Ramos (cell line): ENCODE results near the gene NUDT1.
"Not testable (repeated sequence)": the region's sequence is repeated elsewhere in the genome, so short reads cannot be mapped to it uniquely, and the experiment has no call there.

Source experiments
- in situ Hi-C: fragments of 300-500 bp; cut with MboI; formaldehyde crosslinking; loops from one replicate; pipeline ENCODE4 v1.14.3; 2022; ENCODE audit warnings: low sequenced_read_pairs; ENCODE audit not compliant: unreplicated experiment

Gene NUDT1

GRCh38 chr7:2259480-2259879 is 17.5 kb downstream of the NUDT1 start:
- in situ Hi-C loops, result no loop called here

GRCh38 chr7:2260820-2261219 is 18.8 kb downstream of the NUDT1 start:
- in situ Hi-C loops, result no loop called here

GRCh38 chr7:2261611-2262010 is 19.6 kb downstream of the NUDT1 start:
- in situ Hi-C loops, result no loop called here

GRCh38 chr7:2263176-2263575 is 21.1 kb downstream of the NUDT1 start:
- in situ Hi-C loops, result no loop called here

GRCh38 chr7:2264158-2264557 is 22.1 kb downstream of the NUDT1 start:
- in situ Hi-C loops, result no loop called here

GRCh38 chr7:2266911-2267310 is 24.9 kb downstream of the NUDT1 start:
- in situ Hi-C loops, result no loop called here

GRCh38 chr7:2269089-2269990 is 27.3 kb downstream of the NUDT1 start:
- in situ Hi-C loops, result not testable (repeated sequence)

- in situ Hi-C loops, result no loop called here
These were observed 28.0 kb downstream of the NUDT1 start for GRCh38 chr7:2269991-2270460.

GRCh38 chr7:2270495-2270894 is 28.5 kb downstream of the NUDT1 start:
- in situ Hi-C loops, result no loop called here

GRCh38 chr7:2271273-2272026 is 29.4 kb downstream of the NUDT1 start:
- in situ Hi-C loops, result no loop called here

- in situ Hi-C loops, result no loop called here
These were observed 30.0 kb downstream of the NUDT1 start for GRCh38 chr7:2272031-2272430.

- in situ Hi-C loops, result no loop called here
These were observed 31.8 kb downstream of the NUDT1 start for GRCh38 chr7:2273866-2274265.

GRCh38 chr7:2274666-2275065 is 32.6 kb downstream of the NUDT1 start:
- in situ Hi-C loops, result no loop called here

- in situ Hi-C loops, result no loop called here
These were observed 33.1 kb downstream of the NUDT1 start for GRCh38 chr7:2275101-2275500.

GRCh38 chr7:2276107-2276506 is 34.1 kb downstream of the NUDT1 start:
- in situ Hi-C loops, result no loop called here

GRCh38 chr7:2278026-2278425 is 36.0 kb downstream of the NUDT1 start:
- in situ Hi-C loops, result no loop called here

- in situ Hi-C loops, result no loop called here
These were observed 37.9 kb downstream of the NUDT1 start for GRCh38 chr7:2279896-2280295.

- in situ Hi-C loops, result no loop called here
These were observed 38.4 kb downstream of the NUDT1 start for GRCh38 chr7:2280424-2280823.

GRCh38 chr7:2281541-2281940 is 39.5 kb downstream of the NUDT1 start:
- in situ Hi-C loops, result no loop called here

- in situ Hi-C loops, result no loop called here
These were observed 40.2 kb downstream of the NUDT1 start for GRCh38 chr7:2282185-2282751.

GRCh38 chr7:2283074-2283473 is 41.0 kb downstream of the NUDT1 start:
- in situ Hi-C loops, result no loop called here
